ENCODE results near the gene NPC2.
"Not testable (repeated sequence)": the region's sequence is repeated elsewhere in the genome, so short reads cannot be mapped to it uniquely, and the experiment has no call there.

NPC2 gene

GRCh38 chr14:74541225-74541624 is 48.1 kb upstream of the NPC2 start:
- ATAC-seq = no peak
- TF ChIP-seq CSDC2 (CRISPR knock-in tag; IDR thresholded peaks at IDR 0.05) (no peak), BACH2 (CRISPR knock-in tag; IDR thresholded peaks at IDR 0.05; ENCODE audit: borderline replicate concordance) (no peak), TCF4 (CRISPR knock-in tag; IDR thresholded peaks at IDR 0.05; ENCODE audit: borderline replicate concordance) (no peak), ZC3H10 (CRISPR knock-in tag; IDR thresholded peaks at IDR 0.05) (no peak), GLIS3 (CRISPR knock-in tag; IDR thresholded peaks at IDR 0.05) (no peak), ZNF70 (CRISPR knock-in tag; IDR thresholded peaks at IDR 0.05) (no peak), ZNF565 (CRISPR knock-in tag; conservative IDR thresholded peaks at IDR 0.05; ENCODE audit: low read depth) (no peak), RARB (CRISPR knock-in tag; IDR thresholded peaks at IDR 0.05) (no peak), TSHZ2 (CRISPR knock-in tag; IDR thresholded peaks at IDR 0.05) (no peak), ZFP3 (CRISPR knock-in tag; IDR thresholded peaks at IDR 0.05) (no peak), OSR1 (CRISPR knock-in tag; IDR thresholded peaks at IDR 0.05) (no peak), ISL1 (CRISPR knock-in tag; IDR thresholded peaks at IDR 0.05) (no peak), CSRNP3 (CRISPR knock-in tag; IDR thresholded peaks at IDR 0.05) (no peak), SNAI2 (CRISPR knock-in tag; IDR thresholded peaks at IDR 0.05) (no peak), CREB5 (CRISPR knock-in tag; IDR thresholded peaks at IDR 0.05; ENCODE audit: low read depth) (no peak), POU6F1 (CRISPR knock-in tag; IDR thresholded peaks at IDR 0.05; ENCODE audit: borderline replicate concordance, low read depth) (no peak)

- ATAC-seq = no peak
- no peak for TF ChIP-seq SNAI2 (CRISPR knock-in tag; IDR thresholded peaks at IDR 0.05)
- no peak for TF ChIP-seq PPARA (CRISPR knock-in tag; IDR thresholded peaks at IDR 0.05; ENCODE audit: borderline replicate concordance)
- no peak for TF ChIP-seq RARB (CRISPR knock-in tag; IDR thresholded peaks at IDR 0.05)
- TF ChIP-seq ISL1 (CRISPR knock-in tag; IDR thresholded peaks at IDR 0.05) = no peak
- no peak for TF ChIP-seq PATZ1 (CRISPR knock-in tag; IDR thresholded peaks at IDR 0.05; ENCODE audit: borderline replicate concordance)
These were observed 46.4 kb upstream of the NPC2 start for GRCh38 chr14:74539503-74539902.

- TF ChIP-seq TCF4 (CRISPR knock-in tag; IDR thresholded peaks at IDR 0.05; ENCODE audit: borderline replicate concordance) (no peak), ZNF70 (CRISPR knock-in tag; IDR thresholded peaks at IDR 0.05) (no peak), ZNF8 (CRISPR knock-in tag; IDR thresholded peaks at IDR 0.05) (no peak), RARB (CRISPR knock-in tag; IDR thresholded peaks at IDR 0.05) (no peak)
- no peak for ATAC-seq
These were observed 45.6 kb upstream of the NPC2 start for GRCh38 chr14:74538411-74539391.

GRCh38 chr14:74536336-74536735 is 43.2 kb upstream of the NPC2 start:
- ATAC-seq = not testable (repeated sequence)

Data from SK-N-SH treated with all-trans-retinoic acid at 6 μM for 48 hours (cell line).